K562 (cell line): Measurements from ENCODE around the gene ACACB. TPM values are rescaled to one million over a fixed set of nuclear protein-coding genes. Genes with fewer than 3 reads are reported as not detected.

Experiments
- ATAC-seq: fragments of 200-7000 bp; cut with Tn5 transposase; 3 replicates; pipeline ENCODE4 v1.9.1; 2020; ENCODE audit warnings: moderate library complexity
- BruUV-seq: library from RNA; stranded (reverse); fragments of 400-500 nt; replicated peaks from 2 replicates; lab custom pipeline; 2021; lab: Mats Ljungman, UMichigan
- CTCF ChIA-PET: fragments of 300-600 bp; formaldehyde crosslinking; extraction: SDS; loops from one replicate; lab custom pipeline; 2021; ENCODE audit warnings: low intra/inter-chr PET ratio; lab: Yijun Ruan, JAX
- POLR2A ChIA-PET: fragments of 300-600, 350-650 bp; sonication (Branson Sonifier 250); formaldehyde crosslinking; extraction: SDS; loops from one replicate; lab custom pipeline; 2021; ENCODE audit warnings: antibody characterized with exemption, inconsistent platforms; lab: Yijun Ruan, JAX
- DNase-seq, 4 experiments: peaks; one replicate each; pipeline versions ENCODE4 v3.0.0 to v3.0.0-alpha.2; 2011 to 2018; ENCODE audit warnings: low spot score in 3 of 4, mixed read lengths in 3 of 4; ENCODE audit errors: extremely low read depth in 1 of 4
- FAIRE-seq: peaks from 2 replicates; lab custom pipeline; 2011; peaks lifted over from hg19 to GRCh38; lab: Jason Lieb, UNC
- H2AFZ ChIP-seq: 2 replicates; pipeline ENCODE4 v1.6.0; 2011; ENCODE audit warnings: low read depth, low read length, control low read depth, inconsistent platforms
- H3K27ac ChIP-seq: fragments of 200-600 bp; 3 replicates; pipeline ENCODE4 v1.8.0; 2011; ENCODE audit warnings: low read depth, mild to moderate bottlenecking, control low read depth, inconsistent platforms, low read length, moderate library complexity, mixed read lengths; ENCODE audit errors: extremely low read depth
- H3K27me3 ChIP-seq, 2 experiments: fragments of 300-600 bp in 1 of 2; 2 replicates in 1 of 2; 3 replicates in 1 of 2; pipeline versions ENCODE4 v1.6.0 to v1.8.0; 2011; ENCODE audit warnings: inconsistent platforms in 2 of 2, low read length in 2 of 2, mild to moderate bottlenecking in 1 of 2, mixed read lengths in 1 of 2, moderate library complexity in 1 of 2; ENCODE audit not compliant: control insufficient read depth in 2 of 2, insufficient read depth in 2 of 2
- H3K36me3 ChIP-seq: fragments of 300-600 bp; 3 replicates; pipeline ENCODE4 v1.8.0; 2011; ENCODE audit warnings: mild to moderate bottlenecking, low read length, inconsistent platforms; ENCODE audit not compliant: control insufficient read depth, insufficient read depth
- H3K4me1 ChIP-seq, 2 experiments: fragments of 200-600 bp in 1 of 2; replicated peaks in 1 of 2; 2 replicates in 1 of 2; 3 replicates in 1 of 2; pipeline versions ENCODE4 v1.5.1 to v1.8.0; 2011; ENCODE audit warnings: inconsistent platforms in 2 of 2, low read length in 2 of 2, mild to moderate bottlenecking in 1 of 2, mixed read lengths in 1 of 2, moderate library complexity in 1 of 2; ENCODE audit not compliant: control insufficient read depth in 2 of 2, insufficient read depth in 2 of 2
- H3K4me2 ChIP-seq: 2 replicates; pipeline ENCODE4 v1.6.1; 2011; ENCODE audit warnings: low read length, control low read depth, inconsistent platforms, mixed read lengths; ENCODE audit not compliant: insufficient read depth
- H3K4me3 ChIP-seq: fragments of 200-600 bp; sonication (generic), shearing (Covaris generic); 2 replicates; pipeline ENCODE4 v1.5.1; 2016; ENCODE audit warnings: control low read depth, inconsistent platforms
- H3K79me2 ChIP-seq: fragments of 200-600 bp; 3 replicates; pipeline ENCODE4 v1.8.0; 2011; ENCODE audit warnings: low read length, inconsistent platforms; ENCODE audit not compliant: control insufficient read depth, insufficient read depth
- H3K9ac ChIP-seq, 2 experiments: 2 replicates each; pipeline versions ENCODE4 v1.6.0 to v1.6.1; 2011; ENCODE audit warnings: low read depth in 2 of 2, low read length in 2 of 2, control low read depth in 1 of 2, inconsistent platforms in 1 of 2, mild to moderate bottlenecking in 1 of 2, mixed read lengths in 1 of 2; ENCODE audit not compliant: insufficient read depth in 1 of 2
- H3K9me1 ChIP-seq: one replicate; pipeline ENCODE4 v1.6.0; 2011; ENCODE audit warnings: inconsistent platforms, mild to moderate bottlenecking, low read length, moderate library complexity; ENCODE audit not compliant: control insufficient read depth, insufficient read depth
- H3K9me3 ChIP-seq: replicated peaks from 2 replicates; pipeline ENCODE4 v1.5.1; 2011; ENCODE audit warnings: low read depth, low read length, inconsistent platforms; ENCODE audit not compliant: control insufficient read depth, insufficient read depth
- H4K20me1 ChIP-seq: replicated peaks from 2 replicates; pipeline ENCODE4 v1.6.1; 2011; ENCODE audit warnings: low read length, inconsistent platforms, mixed read lengths; ENCODE audit not compliant: control insufficient read depth, insufficient read depth
- AFF4 ChIP-seq: sonication (generic); formaldehyde crosslinking; IDR thresholded peaks from 2 replicates; pipeline ENCODE4 v1.8.0; 2023; ENCODE audit warnings: mild to moderate bottlenecking, missing genetic modification reagents
- BRD4 ChIP-seq: fragments of 200-600 bp; sonication (generic); IDR thresholded peaks from 2 replicates; pipeline ENCODE4 v1.6.1; 2017; ENCODE audit warnings: inconsistent platforms
- HDAC8 ChIP-seq: fragments of 450-650 bp; IDR thresholded peaks from 2 replicates; pipeline ENCODE4 v1.6.1; 2016; ENCODE audit warnings: mild to moderate bottlenecking, missing genetic modification characterization, moderate library complexity, missing compliant biosample characterization
- KLF10 ChIP-seq: fragments of 250-450 bp; sonication (Bioruptor Pico); IDR thresholded peaks from 2 replicates; pipeline ENCODE4 v1.6.1; 2021; ENCODE audit warnings: matching md5 sums
- PREB ChIP-seq: sonication (generic); formaldehyde crosslinking; IDR thresholded peaks from 2 replicates; pipeline ENCODE4 v1.8.1; 2023; ENCODE audit warnings: mild to moderate bottlenecking, missing genetic modification reagents
- PRPF4 ChIP-seq: fragments of 200-400 bp; formaldehyde crosslinking; IDR thresholded peaks from one replicate; pipeline ENCODE4 v1.6.1; 2017; ENCODE audit warnings: low read length, low read depth, mild to moderate bottlenecking; ENCODE audit not compliant: insufficient read depth, poor library complexity, severe bottlenecking
- PURB ChIP-seq: sonication (generic); formaldehyde crosslinking; IDR thresholded peaks from 2 replicates; pipeline ENCODE4 v1.9.0; 2021; ENCODE audit warnings: low read depth, mild to moderate bottlenecking, missing genetic modification reagents
- RBM34 ChIP-seq: fragments of 200-400 bp; formaldehyde crosslinking; IDR thresholded peaks from 2 replicates; pipeline ENCODE4 v1.6.1; 2018; ENCODE audit warnings: low read length, borderline replicate concordance; ENCODE audit not compliant: insufficient read depth
- UBTF ChIP-seq, 2 experiments: IDR thresholded peaks; 2 replicates each; pipeline ENCODE4 v1.6.1; 2012; ENCODE audit warnings: improper control_type of control experiment in 2 of 2, low read depth in 2 of 2, low read length in 2 of 2, borderline replicate concordance in 1 of 2
- ZNF592 ChIP-seq: fragments of 450-650 bp; IDR thresholded peaks from 2 replicates; pipeline ENCODE4 v1.6.1; 2017; ENCODE audit warnings: antibody characterized with exemption, mild to moderate bottlenecking
- WGBS: fragments of 100-300 bp; shearing (Covaris generic); methylation state at CpG from one replicate; pipeline ENCODE4 v1.1.6; 2016; ENCODE audit warnings: low coverage, mixed read lengths; ENCODE audit not compliant: insufficient coverage; ENCODE audit errors: missing lambda C conversion rate; 5-methylcytosine and 5-hydroxymethylcytosine counted together
- in situ Hi-C: fragments of 300-500 bp; cut with MboI; formaldehyde crosslinking; loops from 4 replicates; pipeline ENCODE4 v1.15.0; 2018; ENCODE audit warnings: inconsistent platforms, mixed read lengths
- intact Hi-C: fragments of 100-400 bp; cut with micrococcal nuclease; formaldehyde crosslinking; loops from 2 replicates; pipeline ENCODE4 v1.14.2; 2022
- polyA plus RNA-seq, 8 experiments: library from polyadenylated mRNA; depleted of rRNA in 4 of 8; stranded (reverse) in 5 of 8; unstranded in 3 of 8; fragments of >200 nt; fragmentation: Nextera tagmentation in 2 of 8; fragmentation: Illumina TruSeq in 1 of 8; extraction: Ambion mirVana in 2 of 8; extraction: Trizol in 1 of 8; gene quantifications; 2 replicates each; pipeline versions ENCODE4 v1.2.1 to v1.2.3, GENCODE V29; 2011 to 2014; ENCODE audit warnings: inconsistent platforms in 1 of 8, missing spikeins in 1 of 8
- total RNA-seq, 7 experiments: library from RNA; depleted of rRNA in 6 of 7; stranded (reverse); fragments of >200 nt in 6 of 7; fragmentation: Illumina TruSeq in 2 of 7; extraction: Trizol in 2 of 7; gene quantifications; 2 replicates each; pipeline versions ENCODE4 v1.2.1 to v1.2.3, GENCODE V29; 2011 to 2021; ENCODE audit warnings: low replicate concordance in 1 of 7

ACACB gene
- total and polyA plus RNA-seq, 9 of the 15 experiments (the other 6 are each of a cell fraction or from before 2014, with no cell fraction given), result 0.10 to 2.5 (median 0.83) TPM

- Histone ChIP-seq H3K79me2 (no peaks in the 10 kb centered on the region), H3K9me3 (no peaks in the 10 kb centered on the region), H3K4me2 (no peak overlapping the region), H3K4me1 (peaks cover 4 to 7% of the 10 kb centered on the region in 2 experiments; a peak in 2 of 5 replicates), H3K9ac (no peak overlapping the region), H3K36me3 (no peaks in the 10 kb centered on the region), H3K4me3 (no peak overlapping the region), H3K27ac (no peak overlapping the region), H3K27me3 (peaks cover 12 to 43% of the 10 kb centered on the region in 2 experiments; a peak in 4 of 5 replicates), H3K9me1 (no peaks in the 10 kb centered on the region), H2AFZ (no peak overlapping the region), H4K20me1 (no peaks in the 10 kb centered on the region; the same call in 1 of the 2 replicates)
- in situ Hi-C loops (no loop called here), intact Hi-C loops (no loop called here)
- ChIA-PET CTCF (no interaction called here), POLR2A (no interaction called here)
- DNase-seq (no peak), ATAC-seq (no peak), FAIRE-seq (no peak)
- BruUV-seq, result no TSS peak
- 11% methylated on average over 4 of the region's 4 CpGs for WGBS
- TF ChIP-seq AFF4 (CRISPR knock-in tag) (no peak), PREB (CRISPR knock-in tag) (no peak), KLF10 (CRISPR knock-in tag) (no peak), BRD4 (no peak), PRPF4 (no peak), PURB (CRISPR knock-in tag) (no peak), HDAC8 (tag) (no peak), RBM34 (no peak), ZNF592 (no peak), UBTF (IDR thresholded peaks at IDR 0.05; ENCODE audit: borderline replicate concordance in 1 of 2, low read depth in 2 of 2, low read length in 2 of 2) (no peak)
These were observed 79.9 kb downstream of the ACACB start for GRCh38 chr12:109196332-109196731.
